SJSA1 (cell line): ENCODE data around the gene ATOH1. TPM values are rescaled to one million over a fixed set of nuclear protein-coding genes. Genes with fewer than 3 reads are reported as not detected.

Experiments
- DNase-seq, 2 experiments: peaks; one replicate each; pipeline ENCODE4 v3.0.0-alpha.2; 2015 to 2020; ENCODE audit warnings: low spot score in 2 of 2, low read depth in 1 of 2
- H3K27ac ChIP-seq: fragments of 250-450 bp; sonication (Bioruptor Pico); 2 replicates; pipeline ENCODE4 v1.5.1; 2020; ENCODE audit warnings: mild to moderate bottlenecking, moderate library complexity
- H3K27me3 ChIP-seq: fragments of 250-450 bp; sonication (Bioruptor Pico); replicated peaks from 2 replicates; pipeline ENCODE4 v1.5.1; 2020; ENCODE audit warnings: mild to moderate bottlenecking, moderate library complexity
- H3K36me3 ChIP-seq: fragments of 250-450 bp; sonication (Bioruptor Pico); 2 replicates; pipeline ENCODE4 v1.5.1; 2020; ENCODE audit warnings: mild to moderate bottlenecking
- H3K4me1 ChIP-seq: fragments of 250-450 bp; sonication (Bioruptor Pico); replicated peaks from 2 replicates; pipeline ENCODE4 v1.6.1; 2021; ENCODE audit warnings: mild to moderate bottlenecking
- H3K4me3 ChIP-seq: fragments of 250-450 bp; sonication (Bioruptor Pico); 2 replicates; pipeline ENCODE4 v1.5.1; 2020; ENCODE audit warnings: mild to moderate bottlenecking
- H3K9me3 ChIP-seq: fragments of 250-450 bp; sonication (Bioruptor Pico); replicated peaks from 2 replicates; pipeline ENCODE4 v1.5.1; 2020; ENCODE audit warnings: mild to moderate bottlenecking
- total RNA-seq: library from RNA; depleted of rRNA; stranded (reverse); fragments of >200 nt; shearing (Covaris generic); gene quantifications from 2 replicates; pipeline ENCODE4 v1.2.3, GENCODE V29; 2014

Gene ATOH1
- total RNA-seq, 1 experiment from 2014 or later, result not detected

DNA sequence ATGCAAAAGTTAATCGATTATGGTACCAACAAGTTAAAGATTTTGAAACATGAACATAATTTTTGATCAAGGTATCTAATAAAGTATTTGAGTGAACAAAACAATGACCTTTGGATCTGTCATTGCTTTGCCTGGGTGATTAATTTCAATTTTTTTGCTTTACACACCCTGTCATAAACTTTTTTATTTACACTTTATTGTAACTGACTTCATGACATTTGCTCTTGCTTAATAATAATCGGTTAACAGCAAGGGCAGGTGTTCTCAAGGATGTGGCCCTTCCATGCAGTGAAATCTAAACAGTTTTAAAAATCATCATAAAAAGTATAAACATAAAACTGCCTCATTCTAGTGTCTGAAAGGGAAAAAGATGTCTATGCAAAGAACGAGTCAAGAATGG lies 24.1 kb downstream of the ATOH1 start:
- H3K27me3 ChIP-seq, result peaks cover 5% of the 10 kb centered on the region; the same call in 1 of the 2 replicates

DNA sequence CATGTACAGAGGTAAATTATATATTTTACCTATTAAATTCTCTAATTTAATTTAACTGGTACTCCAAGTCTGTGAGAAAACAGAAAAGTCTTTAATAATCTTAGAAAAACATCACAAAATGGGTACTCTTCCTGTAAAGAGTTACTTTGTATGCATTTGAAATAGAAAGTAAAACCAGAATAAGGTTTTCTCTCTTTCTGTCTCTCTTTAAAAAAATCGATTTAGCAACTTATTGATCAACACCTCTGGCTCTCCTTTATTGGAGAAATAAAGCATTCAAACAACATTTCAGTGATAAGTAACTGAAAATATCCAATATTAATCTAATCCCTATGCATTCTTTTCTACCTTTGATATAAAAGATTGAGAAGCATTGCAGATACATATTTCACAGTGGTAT lies 27.4 kb downstream of the ATOH1 start:
- Histone ChIP-seq H3K36me3 (no peaks in the 10 kb centered on the region), H3K27ac (no peak overlapping the region), H3K27me3 (peaks cover 5% of the 10 kb centered on the region; the same call in 1 of the 2 replicates), H3K4me3 (no peak overlapping the region), H3K4me1 (no peaks in the 10 kb centered on the region), H3K9me3 (no peaks in the 10 kb centered on the region)
- DNase-seq, result no peak

More for the DNA sequence above, 24.1 kb downstream of the ATOH1 start:
- Histone ChIP-seq H3K27ac (no peak overlapping the region), H3K4me3 (no peak overlapping the region), H3K36me3 (no peaks in the 10 kb centered on the region), H3K9me3 (no peaks in the 10 kb centered on the region), H3K4me1 (no peaks in the 10 kb centered on the region)
- DNase-seq, result no peak

DNA sequence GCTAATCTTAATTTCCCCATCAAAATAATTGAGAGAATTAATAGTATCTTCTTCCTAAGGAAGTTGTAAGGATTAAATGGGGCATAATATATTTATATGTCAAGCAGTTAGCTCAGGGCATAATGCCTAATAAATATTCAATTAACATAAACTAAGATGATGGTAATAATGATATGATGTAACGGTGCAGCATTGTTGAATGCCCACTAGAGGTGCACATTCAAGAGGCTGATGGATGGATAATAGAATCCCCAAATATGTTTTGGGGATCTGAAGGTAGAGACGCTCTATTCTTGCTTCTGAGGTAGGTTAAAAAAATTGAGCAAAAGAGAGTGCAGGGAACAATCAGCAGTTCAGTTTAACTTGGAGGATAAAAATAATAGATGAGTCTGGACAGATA lies 37.1 kb downstream of the ATOH1 start:
- no peak for DNase-seq
- H3K27me3 ChIP-seq, result no peaks in the 10 kb centered on the region; the same call in 1 of the 2 replicates
- no peak overlapping the region for H3K4me3 ChIP-seq
- H3K27ac ChIP-seq, result no peak overlapping the region
- H3K36me3 ChIP-seq, result no peaks in the 10 kb centered on the region
- no peaks in the 10 kb centered on the region for H3K4me1 ChIP-seq
- H3K9me3 ChIP-seq, result no peaks in the 10 kb centered on the region

DNA sequence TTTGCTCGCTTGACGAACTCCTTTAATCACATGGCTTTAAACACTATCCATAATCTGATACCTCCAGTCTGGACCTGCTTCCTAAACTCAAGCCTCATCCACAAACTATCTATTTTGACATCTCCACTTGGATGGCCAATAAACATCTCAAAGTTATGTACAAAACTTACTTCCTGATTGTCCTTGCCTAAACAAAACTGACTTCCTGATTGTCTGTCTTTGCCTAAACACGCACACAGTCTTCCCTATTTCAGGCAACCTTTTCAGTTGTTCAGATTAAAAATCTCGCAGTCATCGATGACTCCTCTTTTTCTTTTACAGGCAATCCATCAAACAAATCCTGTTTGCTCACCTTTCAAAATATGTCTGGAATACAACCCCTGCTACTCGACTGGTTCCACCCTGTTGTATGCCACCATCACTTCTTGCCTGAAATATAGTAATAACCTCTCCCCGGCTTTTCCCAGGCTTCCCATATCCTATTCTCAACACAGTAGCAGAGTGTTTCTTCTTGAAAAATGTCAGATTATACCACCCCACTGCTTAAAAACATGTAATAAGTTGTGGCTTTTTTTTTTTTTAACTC lies 39.0 kb downstream of the ATOH1 start:
- Histone ChIP-seq H3K36me3 (no peaks in the 10 kb centered on the region), H3K9me3 (no peaks in the 10 kb centered on the region), H3K27ac (no peak overlapping the region), H3K4me1 (no peaks in the 10 kb centered on the region), H3K27me3 (no peaks in the 10 kb centered on the region; the same call in 1 of the 2 replicates), H3K4me3 (no peak overlapping the region)
- DNase-seq, result no peak

DNA sequence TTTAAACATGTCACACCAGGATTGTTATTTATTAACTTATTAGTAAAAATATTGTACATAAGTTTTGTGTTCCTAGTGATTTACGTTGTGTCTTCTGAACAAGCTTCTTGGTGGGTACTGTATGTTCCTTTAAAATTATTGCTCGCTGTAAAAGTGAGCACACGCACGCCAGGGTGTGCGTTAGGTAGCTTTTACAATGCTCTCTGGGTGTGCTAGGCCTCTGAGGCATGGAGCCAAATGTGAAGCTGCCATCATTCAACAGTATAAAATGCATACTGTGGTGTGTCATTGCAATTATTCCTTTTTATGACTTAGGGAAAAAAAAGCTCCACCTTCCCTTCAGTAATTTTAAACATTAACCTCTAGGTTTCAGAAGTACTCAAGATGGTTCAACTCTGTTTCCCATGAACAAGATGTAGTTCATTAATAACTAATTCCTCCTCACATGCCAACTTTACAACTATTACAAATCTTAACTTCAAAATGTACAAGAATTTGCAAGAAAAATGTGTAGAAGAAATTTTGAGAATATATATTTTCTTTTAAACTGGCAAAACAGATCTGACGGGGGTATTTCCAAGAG lies 42.4 kb downstream of the ATOH1 start:
- Histone ChIP-seq H3K27ac (no peak overlapping the region), H3K36me3 (no peaks in the 10 kb centered on the region), H3K9me3 (no peaks in the 10 kb centered on the region), H3K4me1 (no peaks in the 10 kb centered on the region), H3K27me3 (peaks cover 2% of the 10 kb centered on the region; the same call in 1 of the 2 replicates), H3K4me3 (no peak overlapping the region)
- DNase-seq, result no peak

DNA sequence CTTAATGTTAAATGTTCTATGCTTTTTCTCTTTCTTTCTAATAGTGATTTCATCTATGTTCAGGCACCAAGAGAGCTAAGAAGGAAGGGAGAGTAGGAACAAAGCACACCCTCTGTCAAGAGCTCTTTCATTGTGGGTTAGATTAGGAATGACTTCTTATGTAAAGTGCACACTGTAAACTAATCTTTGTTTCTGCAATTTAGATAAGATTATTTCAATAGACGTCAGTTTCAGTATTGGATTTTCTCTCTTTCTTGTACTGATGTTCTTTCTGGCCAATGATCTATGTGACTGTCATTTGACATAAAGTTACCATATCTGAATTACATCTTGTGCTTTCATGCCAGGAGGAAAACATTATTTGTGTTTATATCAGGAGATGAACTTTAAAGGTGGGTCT lies 48.2 kb downstream of the ATOH1 start:
- Histone ChIP-seq H3K4me3 (no peak overlapping the region), H3K27ac (no peak overlapping the region), H3K36me3 (no peaks in the 10 kb centered on the region), H3K27me3 (0 out of 2 replicates have a peak, but pooled peaks cover 2% of the 10 kb centered on the region), H3K9me3 (no peaks in the 10 kb centered on the region), H3K4me1 (no peaks in the 10 kb centered on the region)
- no peak for DNase-seq

DNA sequence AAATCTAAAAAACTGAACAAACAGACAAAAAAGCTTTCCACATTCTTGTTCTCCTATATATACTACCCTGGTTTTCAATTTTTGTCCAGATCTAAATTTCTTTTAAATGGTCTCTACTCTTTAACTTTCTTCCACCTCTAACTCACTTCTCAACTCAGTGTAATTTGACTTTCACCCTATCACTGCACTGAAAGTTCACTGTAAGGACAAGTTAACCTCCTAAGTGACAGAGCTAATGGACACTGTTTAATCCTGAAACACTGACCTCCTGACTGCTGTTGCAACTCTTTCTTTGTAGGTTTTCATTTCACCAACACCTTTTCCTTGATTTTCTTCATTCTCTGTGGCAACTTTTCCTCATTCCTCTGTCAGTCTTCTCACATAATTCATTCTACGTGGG lies 50.0 kb downstream of the ATOH1 start:
- Histone ChIP-seq H3K9me3 (no peaks in the 10 kb centered on the region), H3K4me3 (no peak overlapping the region), H3K27me3 (0 out of 2 replicates have a peak, but pooled peaks cover 2% of the 10 kb centered on the region), H3K4me1 (no peaks in the 10 kb centered on the region), H3K27ac (no peak overlapping the region), H3K36me3 (no peaks in the 10 kb centered on the region)
- DNase-seq, result no peak

DNA sequence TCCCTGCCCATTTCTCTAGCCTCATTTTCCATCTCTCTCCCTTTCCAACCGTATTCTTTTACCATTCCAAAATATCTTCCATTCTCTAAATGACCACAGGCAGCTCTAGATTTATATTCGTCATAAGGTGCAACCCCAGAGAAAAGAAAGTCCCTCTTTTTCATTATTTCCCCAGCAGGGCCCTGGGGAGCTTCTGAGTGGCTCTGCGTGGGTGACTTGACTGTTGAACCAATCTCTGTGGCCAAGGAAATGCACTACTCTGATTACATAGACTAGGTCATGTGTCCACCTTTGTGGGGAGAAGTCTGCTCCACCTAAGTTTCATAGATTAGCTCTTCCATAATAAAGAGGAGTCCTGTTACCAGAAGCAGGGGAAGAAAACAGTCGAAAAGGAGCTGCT lies 51.4 kb downstream of the ATOH1 start:
- no peak overlapping the region for H3K27ac ChIP-seq
- H3K4me1 ChIP-seq, result no peaks in the 10 kb centered on the region
- no peak for DNase-seq
- no peaks in the 10 kb centered on the region for H3K27me3 ChIP-seq
- no peaks in the 10 kb centered on the region for H3K36me3 ChIP-seq
- no peak overlapping the region for H3K4me3 ChIP-seq
- no peaks in the 10 kb centered on the region for H3K9me3 ChIP-seq
